ENCODE results near the gene ZNF473.

Gene ZNF473

GRCh38 chr19:50025794-50026549, at the start of gene ZNF473:
TSS of gene ZNF473 (plus strand) at chr19:50026005. CDS start at chr19:50031083, 5,078 bp downstream.
- peak; percentile 89 for DNase-seq

- DNase-seq: no peak
These were observed 49.3 kb upstream of the ZNF473 start for GRCh38 chr19:49976496-49976895.

- DNase-seq: no peak
These were observed 48.7 kb upstream of the ZNF473 start for GRCh38 chr19:49977076-49977475.

- no peak for DNase-seq
These were observed 47.9 kb upstream of the ZNF473 start for GRCh38 chr19:49977881-49978280.

GRCh38 chr19:49978324-49978723, 47.5 kb upstream of the ZNF473 start:
- DNase-seq: no peak

GRCh38 chr19:49981603-49982593, 43.9 kb upstream of the ZNF473 start:
- DNase-seq: no peak

- peak; percentile 81 for DNase-seq
These were observed 42.1 kb upstream of the ZNF473 start for GRCh38 chr19:49983645-49984229.

- DNase-seq: no peak
These were observed 41.3 kb upstream of the ZNF473 start for GRCh38 chr19:49984491-49984890.

GRCh38 chr19:49985871-49986270, 39.9 kb upstream of the ZNF473 start:
- DNase-seq: no peak

GRCh38 chr19:49986354-49986753, 39.5 kb upstream of the ZNF473 start:
- DNase-seq: no peak

GRCh38 chr19:49987159-49987698, 38.6 kb upstream of the ZNF473 start:
- peak; percentile 72 for DNase-seq

GRCh38 chr19:49988007-49988406, 37.8 kb upstream of the ZNF473 start:
- DNase-seq: no peak

- DNase-seq: peak; percentile 11
These were observed 37.4 kb upstream of the ZNF473 start for GRCh38 chr19:49988433-49988832.

- no peak for DNase-seq
These were observed 28.1 kb upstream of the ZNF473 start for GRCh38 chr19:49997709-49998108.

- DNase-seq: no peak
These were observed 26.3 kb upstream of the ZNF473 start for GRCh38 chr19:49999371-50000010.

- DNase-seq: no peak
These were observed 25.6 kb upstream of the ZNF473 start for GRCh38 chr19:50000038-50000840.

- DNase-seq: no peak
These were observed 24.8 kb upstream of the ZNF473 start for GRCh38 chr19:50000841-50001557.

- DNase-seq: no peak
These were observed 24.0 kb upstream of the ZNF473 start for GRCh38 chr19:50001775-50002174.

- DNase-seq: no peak
These were observed 23.3 kb upstream of the ZNF473 start for GRCh38 chr19:50002386-50002960.

- no peak for DNase-seq
These were observed 22.5 kb upstream of the ZNF473 start for GRCh38 chr19:50003254-50003788.
